Neuron (in vitro differentiated cells): ENCODE results near the gene RNPEPL1.
"Not testable (repeated sequence)": the region's sequence is repeated elsewhere in the genome, so short reads cannot be mapped to it uniquely, and the experiment has no call there.

Source experiments
- H2AFZ ChIP-seq: one replicate; pipeline ENCODE4 v1.6.1; 2013; ENCODE audit warnings: low read depth, mild to moderate bottlenecking, inconsistent platforms, low read length, moderate library complexity
- H3K27me3 ChIP-seq: one replicate; pipeline ENCODE4 v1.6.1; 2013; ENCODE audit warnings: low read length; ENCODE audit not compliant: insufficient read depth
- H3K36me3 ChIP-seq: one replicate; pipeline ENCODE4 v1.6.1; 2013; ENCODE audit warnings: low read length; ENCODE audit not compliant: insufficient read depth
- H3K4me1 ChIP-seq: one replicate; pipeline ENCODE4 v1.6.1; 2013; ENCODE audit warnings: low read length; ENCODE audit not compliant: insufficient read depth
- H3K4me3 ChIP-seq: 2 replicates; pipeline ENCODE4 v1.5.1; 2013; ENCODE audit warnings: mild to moderate bottlenecking, low read length, moderate library complexity
- H3K9me3 ChIP-seq: one replicate; pipeline ENCODE4 v1.6.1; 2013; ENCODE audit warnings: low read length

RNPEPL1 gene

GRCh38 chr2:240527153-240527750 is 41.0 kb upstream of the RNPEPL1 start:
- no peak overlapping the region for H2AFZ ChIP-seq
- H3K4me1 ChIP-seq = no peaks in the 10 kb centered on the region
- H3K9me3 ChIP-seq = peaks cover 65% of the 10 kb centered on the region
- H3K4me3 ChIP-seq = no peak overlapping the region
- no peaks in the 10 kb centered on the region for H3K27me3 ChIP-seq
- peaks cover 57% of the 10 kb centered on the region for H3K36me3 ChIP-seq

GRCh38 chr2:240528406-240529040 is 39.8 kb upstream of the RNPEPL1 start:
- Histone ChIP-seq H3K36me3 (peaks cover 46% of the 10 kb centered on the region), H2AFZ (no peak overlapping the region), H3K4me1 (no peaks in the 10 kb centered on the region), H3K9me3 (peaks cover 56% of the 10 kb centered on the region), H3K27me3 (no peaks in the 10 kb centered on the region), H3K4me3 (no peak overlapping the region)

- H3K4me1 ChIP-seq = no peaks in the 10 kb centered on the region
- H3K27me3 ChIP-seq = no peaks in the 10 kb centered on the region
- H3K9me3 ChIP-seq = peaks cover 50% of the 10 kb centered on the region
- peaks cover 38% of the 10 kb centered on the region for H3K36me3 ChIP-seq
- H2AFZ ChIP-seq = no peak overlapping the region
- no peak overlapping the region for H3K4me3 ChIP-seq
These were observed 38.8 kb upstream of the RNPEPL1 start for GRCh38 chr2:240529344-240529999.

- peaks cover 33% of the 10 kb centered on the region for H3K36me3 ChIP-seq
- H3K4me1 ChIP-seq = no peaks in the 10 kb centered on the region
- H3K9me3 ChIP-seq = peaks cover 46% of the 10 kb centered on the region
- H3K27me3 ChIP-seq = no peaks in the 10 kb centered on the region
- no peak overlapping the region for H3K4me3 ChIP-seq
- H2AFZ ChIP-seq = no peak overlapping the region
These were observed 38.1 kb upstream of the RNPEPL1 start for GRCh38 chr2:240530181-240530580.

GRCh38 chr2:240531038-240531437 is 37.2 kb upstream of the RNPEPL1 start:
- H3K27me3 ChIP-seq = no peaks in the 10 kb centered on the region
- no peak overlapping the region for H2AFZ ChIP-seq
- peaks cover 25% of the 10 kb centered on the region for H3K36me3 ChIP-seq
- no peak overlapping the region for H3K4me3 ChIP-seq
- no peaks in the 10 kb centered on the region for H3K4me1 ChIP-seq
- H3K9me3 ChIP-seq = peaks cover 38% of the 10 kb centered on the region

GRCh38 chr2:240532031-240532775 is 36.1 kb upstream of the RNPEPL1 start:
- Histone ChIP-seq H3K27me3 (no peaks in the 10 kb centered on the region), H3K4me1 (no peaks in the 10 kb centered on the region), H3K9me3 (peaks cover 30% of the 10 kb centered on the region), H3K36me3 (peaks cover 17% of the 10 kb centered on the region), H2AFZ (no peak overlapping the region), H3K4me3 (no peak overlapping the region)

- Histone ChIP-seq H3K27me3 (no peaks in the 10 kb centered on the region), H3K9me3 (peaks cover 4% of the 10 kb centered on the region), H3K4me3 (no peak overlapping the region), H2AFZ (no peak overlapping the region), H3K36me3 (peaks cover 19% of the 10 kb centered on the region), H3K4me1 (no peaks in the 10 kb centered on the region)
These were observed 30.1 kb upstream of the RNPEPL1 start for GRCh38 chr2:240538031-240538780.

GRCh38 chr2:240539101-240539500 is 29.2 kb upstream of the RNPEPL1 start:
- H3K4me3 ChIP-seq, H2AFZ ChIP-seq, H3K9me3 ChIP-seq, H3K27me3 ChIP-seq, H3K4me1 ChIP-seq: not testable (repeated sequence)
- H3K36me3 ChIP-seq = peaks cover 19% of the 10 kb centered on the region

GRCh38 chr2:240539906-240540305 is 28.4 kb upstream of the RNPEPL1 start:
- no peaks in the 10 kb centered on the region for H3K27me3 ChIP-seq
- H3K9me3 ChIP-seq = no peaks in the 10 kb centered on the region
- no peak overlapping the region for H2AFZ ChIP-seq
- no peaks in the 10 kb centered on the region for H3K4me1 ChIP-seq
- H3K36me3 ChIP-seq = peaks cover 19% of the 10 kb centered on the region
- H3K4me3 ChIP-seq = no peak overlapping the region

GRCh38 chr2:240551288-240551687 is 17.0 kb upstream of the RNPEPL1 start:
- peaks cover 19% of the 10 kb centered on the region for H3K9me3 ChIP-seq
- H3K4me3 ChIP-seq = no peak overlapping the region
- H3K27me3 ChIP-seq = no peaks in the 10 kb centered on the region
- no peak overlapping the region for H2AFZ ChIP-seq
- H3K36me3 ChIP-seq = peaks cover 32% of the 10 kb centered on the region
- H3K4me1 ChIP-seq = no peaks in the 10 kb centered on the region

- peaks cover 32% of the 10 kb centered on the region for H3K36me3 ChIP-seq
- H2AFZ ChIP-seq = no peak overlapping the region
- H3K27me3 ChIP-seq = no peaks in the 10 kb centered on the region
- H3K4me1 ChIP-seq = no peaks in the 10 kb centered on the region
- H3K9me3 ChIP-seq = peaks cover 19% of the 10 kb centered on the region
- no peak overlapping the region for H3K4me3 ChIP-seq
These were observed 16.5 kb upstream of the RNPEPL1 start for GRCh38 chr2:240551811-240552210.

GRCh38 chr2:240553956-240554480 is 14.3 kb upstream of the RNPEPL1 start:
- no peak overlapping the region for H3K4me3 ChIP-seq
- no peak overlapping the region for H2AFZ ChIP-seq
- peaks cover 19% of the 10 kb centered on the region for H3K9me3 ChIP-seq
- no peaks in the 10 kb centered on the region for H3K4me1 ChIP-seq
- H3K27me3 ChIP-seq = no peaks in the 10 kb centered on the region
- H3K36me3 ChIP-seq = peaks cover 32% of the 10 kb centered on the region
